ENCODE results near the gene DDR1. TPM values are rescaled to one million over a fixed set of nuclear protein-coding genes. Genes with fewer than 3 reads are reported as not detected.

The DDR1 gene
- total and polyA plus RNA-seq, 2 experiments from 2014 or later = 58.3 to 154 TPM

DNA sequence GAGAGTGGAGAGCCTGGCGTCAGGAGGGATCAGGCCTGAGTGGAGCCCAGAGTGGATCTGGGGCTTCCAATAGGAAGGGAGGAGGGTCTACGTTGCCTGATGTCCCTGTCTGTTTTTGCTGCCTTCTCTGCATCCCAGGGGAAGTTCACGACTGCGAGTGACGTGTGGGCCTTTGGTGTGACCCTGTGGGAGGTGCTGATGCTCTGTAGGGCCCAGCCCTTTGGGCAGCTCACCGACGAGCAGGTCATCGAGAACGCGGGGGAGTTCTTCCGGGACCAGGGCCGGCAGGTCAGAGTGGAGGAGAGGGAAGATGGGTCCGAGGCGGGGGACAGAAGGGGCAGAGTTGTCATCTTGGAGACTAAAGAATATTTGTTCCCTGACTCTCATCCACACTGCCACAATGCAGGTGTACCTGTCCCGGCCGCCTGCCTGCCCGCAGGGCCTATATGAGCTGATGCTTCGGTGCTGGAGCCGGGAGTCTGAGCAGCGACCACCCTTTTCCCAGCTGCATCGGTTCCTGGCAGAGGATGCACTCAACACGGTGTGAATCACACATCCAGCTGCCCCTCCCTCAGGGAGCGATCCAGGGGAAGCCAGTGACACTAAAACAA lies 14.5 kb downstream of the DDR1 start:
- H3K27ac ChIP-seq (ENCODE audit: low read depth) = no peak overlapping the region
- TF ChIP-seq EZH2phosphoT487 (IDR thresholded peaks at IDR 0.05; ENCODE audit: unreplicated experiment) (no peak), STAT1 (IDR thresholded peaks at IDR 0.05; ENCODE audit: unreplicated experiment) (no peak), EZH2 (IDR thresholded peaks at IDR 0.05; ENCODE audit: low read depth, unreplicated experiment) (no peak), CREB1 (CRISPR knock-in tag; IDR thresholded peaks at IDR 0.05; ENCODE audit: low read depth) (no peak), ZNF114 (CRISPR knock-in tag; IDR thresholded peaks at IDR 0.05) (no peak), NANOG (IDR thresholded peaks at IDR 0.05; ENCODE audit: borderline replicate concordance) (no peak), JUNB (IDR thresholded peaks at IDR 0.05; ENCODE audit: unreplicated experiment) (no peak), ZNF331 (CRISPR knock-in tag; IDR thresholded peaks at IDR 0.05; ENCODE audit: low read depth) (no peak)
- TF ChIP-seq, protein P1, sequence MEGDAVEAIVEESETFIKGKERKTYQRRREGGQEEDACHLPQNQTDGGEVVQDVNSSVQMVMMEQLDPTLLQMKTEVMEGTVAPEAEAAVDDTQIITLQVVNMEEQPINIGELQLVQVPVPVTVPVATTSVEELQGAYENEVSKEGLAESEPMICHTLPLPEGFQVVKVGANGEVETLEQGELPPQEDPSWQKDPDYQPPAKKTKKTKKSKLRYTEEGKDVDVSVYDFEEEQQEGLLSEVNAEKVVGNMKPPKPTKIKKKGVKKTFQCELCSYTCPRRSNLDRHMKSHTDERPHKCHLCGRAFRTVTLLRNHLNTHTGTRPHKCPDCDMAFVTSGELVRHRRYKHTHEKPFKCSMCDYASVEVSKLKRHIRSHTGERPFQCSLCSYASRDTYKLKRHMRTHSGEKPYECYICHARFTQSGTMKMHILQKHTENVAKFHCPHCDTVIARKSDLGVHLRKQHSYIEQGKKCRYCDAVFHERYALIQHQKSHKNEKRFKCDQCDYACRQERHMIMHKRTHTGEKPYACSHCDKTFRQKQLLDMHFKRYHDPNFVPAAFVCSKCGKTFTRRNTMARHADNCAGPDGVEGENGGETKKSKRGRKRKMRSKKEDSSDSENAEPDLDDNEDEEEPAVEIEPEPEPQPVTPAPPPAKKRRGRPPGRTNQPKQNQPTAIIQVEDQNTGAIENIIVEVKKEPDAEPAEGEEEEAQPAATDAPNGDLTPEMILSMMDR (conservative IDR thresholded peaks at IDR 0.05; ENCODE audit: low read depth in 2 of 2) = no peak
- TF ChIP-seq, protein P2, sequence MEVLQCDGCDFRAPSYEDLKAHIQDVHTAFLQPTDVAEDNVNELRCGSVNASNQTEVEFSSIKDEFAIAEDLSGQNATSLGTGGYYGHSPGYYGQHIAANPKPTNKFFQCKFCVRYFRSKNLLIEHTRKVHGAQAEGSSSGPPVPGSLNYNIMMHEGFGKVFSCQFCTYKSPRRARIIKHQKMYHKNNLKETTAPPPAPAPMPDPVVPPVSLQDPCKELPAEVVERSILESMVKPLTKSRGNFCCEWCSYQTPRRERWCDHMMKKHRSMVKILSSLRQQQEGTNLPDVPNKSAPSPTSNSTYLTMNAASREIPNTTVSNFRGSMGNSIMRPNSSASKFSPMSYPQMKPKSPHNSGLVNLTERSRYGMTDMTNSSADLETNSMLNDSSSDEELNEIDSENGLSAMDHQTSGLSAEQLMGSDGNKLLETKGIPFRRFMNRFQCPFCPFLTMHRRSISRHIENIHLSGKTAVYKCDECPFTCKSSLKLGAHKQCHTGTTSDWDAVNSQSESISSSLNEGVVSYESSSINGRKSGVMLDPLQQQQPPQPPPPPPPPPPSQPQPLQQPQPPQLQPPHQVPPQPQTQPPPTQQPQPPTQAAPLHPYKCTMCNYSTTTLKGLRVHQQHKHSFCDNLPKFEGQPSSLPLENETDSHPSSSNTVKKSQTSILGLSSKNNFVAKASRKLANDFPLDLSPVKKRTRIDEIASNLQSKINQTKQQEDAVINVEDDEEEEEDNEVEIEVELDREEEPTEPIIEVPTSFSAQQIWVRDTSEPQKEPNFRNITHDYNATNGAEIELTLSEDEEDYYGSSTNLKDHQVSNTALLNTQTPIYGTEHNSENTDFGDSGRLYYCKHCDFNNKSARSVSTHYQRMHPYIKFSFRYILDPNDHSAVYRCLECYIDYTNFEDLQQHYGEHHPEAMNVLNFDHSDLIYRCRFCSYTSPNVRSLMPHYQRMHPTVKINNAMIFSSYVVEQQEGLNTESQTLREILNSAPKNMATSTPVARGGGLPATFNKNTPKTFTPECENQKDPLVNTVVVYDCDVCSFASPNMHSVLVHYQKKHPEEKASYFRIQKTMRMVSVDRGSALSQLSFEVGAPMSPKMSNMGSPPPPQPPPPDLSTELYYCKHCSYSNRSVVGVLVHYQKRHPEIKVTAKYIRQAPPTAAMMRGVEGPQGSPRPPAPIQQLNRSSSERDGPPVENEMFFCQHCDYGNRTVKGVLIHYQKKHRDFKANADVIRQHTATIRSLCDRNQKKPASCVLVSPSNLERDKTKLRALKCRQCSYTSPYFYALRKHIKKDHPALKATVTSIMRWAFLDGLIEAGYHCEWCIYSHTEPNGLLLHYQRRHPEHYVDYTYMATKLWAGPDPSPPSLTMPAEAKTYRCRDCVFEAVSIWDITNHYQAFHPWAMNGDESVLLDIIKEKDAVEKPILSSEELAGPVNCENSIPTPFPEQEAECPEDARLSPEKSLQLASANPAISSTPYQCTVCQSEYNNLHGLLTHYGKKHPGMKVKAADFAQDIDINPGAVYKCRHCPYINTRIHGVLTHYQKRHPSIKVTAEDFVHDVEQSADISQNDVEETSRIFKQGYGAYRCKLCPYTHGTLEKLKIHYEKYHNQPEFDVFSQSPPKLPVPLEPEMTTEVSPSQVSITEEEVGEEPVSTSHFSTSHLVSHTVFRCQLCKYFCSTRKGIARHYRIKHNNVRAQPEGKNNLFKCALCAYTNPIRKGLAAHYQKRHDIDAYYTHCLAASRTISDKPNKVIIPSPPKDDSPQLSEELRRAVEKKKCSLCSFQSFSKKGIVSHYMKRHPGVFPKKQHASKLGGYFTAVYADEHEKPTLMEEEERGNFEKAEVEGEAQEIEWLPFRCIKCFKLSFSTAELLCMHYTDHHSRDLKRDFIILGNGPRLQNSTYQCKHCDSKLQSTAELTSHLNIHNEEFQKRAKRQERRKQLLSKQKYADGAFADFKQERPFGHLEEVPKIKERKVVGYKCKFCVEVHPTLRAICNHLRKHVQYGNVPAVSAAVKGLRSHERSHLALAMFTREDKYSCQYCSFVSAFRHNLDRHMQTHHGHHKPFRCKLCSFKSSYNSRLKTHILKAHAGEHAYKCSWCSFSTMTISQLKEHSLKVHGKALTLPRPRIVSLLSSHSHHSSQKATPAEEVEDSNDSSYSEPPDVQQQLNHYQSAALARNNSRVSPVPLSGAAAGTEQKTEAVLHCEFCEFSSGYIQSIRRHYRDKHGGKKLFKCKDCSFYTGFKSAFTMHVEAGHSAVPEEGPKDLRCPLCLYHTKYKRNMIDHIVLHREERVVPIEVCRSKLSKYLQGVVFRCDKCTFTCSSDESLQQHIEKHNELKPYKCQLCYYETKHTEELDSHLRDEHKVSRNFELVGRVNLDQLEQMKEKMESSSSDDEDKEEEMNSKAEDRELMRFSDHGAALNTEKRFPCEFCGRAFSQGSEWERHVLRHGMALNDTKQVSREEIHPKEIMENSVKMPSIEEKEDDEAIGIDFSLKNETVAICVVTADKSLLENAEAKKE (CRISPR knock-in tag; IDR thresholded peaks at IDR 0.05) = no peak

More for the DNA sequence above, 14.5 kb downstream of the DDR1 start:
- ATAC-seq = no peak
- no peak overlapping the region for H2AFZ ChIP-seq
- no peak for DNase-seq (ENCODE audit: low spot score)
- H3K27me3 ChIP-seq (ENCODE audit: insufficient read depth) = no peaks in the 10 kb centered on the region
- Mint-ChIP-seq H3K9me3 (no peaks in the 10 kb centered on the region), H3K4me1 (no peaks in the 10 kb centered on the region; the same call in 2 of the 3 replicates), H3K27me3 (ENCODE audit: insufficient read depth, low read depth, poor library complexity) (peaks cover 8% of the 10 kb centered on the region), H3K27ac (no peak overlapping the region), H3K4me3 (no peak overlapping the region), H3K36me3 (ENCODE audit: low read depth) (peaks cover 54% of the 10 kb centered on the region)
- peaks cover 4% of the 10 kb centered on the region; the same call in 1 of the 2 replicates for H4K20me1 ChIP-seq (replicated peaks; ENCODE audit: insufficient read depth)
- no peaks in the 10 kb centered on the region for H3K4me1 ChIP-seq (ENCODE audit: insufficient read depth)
- no peaks in the 10 kb centered on the region for H3F3A ChIP-seq (replicated peaks; ENCODE audit: low read depth)
- H3K4me2 ChIP-seq = no peak overlapping the region
- H3K9me2 ChIP-seq (ENCODE audit: insufficient read depth) = no peaks in the 10 kb centered on the region
- no peak overlapping the region for H3K4me3 ChIP-seq
- peaks cover 12% of the 10 kb centered on the region for H3K36me3 ChIP-seq (ENCODE audit: insufficient read depth)
- no peaks in the 10 kb centered on the region for H3K79me2 ChIP-seq (replicated peaks; ENCODE audit: insufficient read depth)

Data from GM23338 (cell line).